HFF-Myc (cell line): Measurements from ENCODE around the gene AKAP6.

Experiments used
- DNase-seq: peaks from one replicate; pipeline ENCODE4 v3.0.0-alpha.2; 2011; ENCODE audit warnings: low read depth; ENCODE audit errors: extremely low read depth
- H3K4me3 ChIP-seq: replicated peaks from 2 replicates; pipeline ENCODE4 v1.5.1; 2011; ENCODE audit warnings: low read depth, mild to moderate bottlenecking, control low read depth, low read length
- TF ChIP-seq, protein P1 (sequence below): IDR thresholded peaks from 2 replicates; pipeline ENCODE4 v1.5.1; 2012; ENCODE audit warnings: mild to moderate bottlenecking, low read depth, low read length, control low read depth; ENCODE audit errors: missing control alignments

The AKAP6 gene

GRCh38 chr14:32400480-32400879, 71.4 kb downstream of the AKAP6 start:
- TF ChIP-seq, protein P1, sequence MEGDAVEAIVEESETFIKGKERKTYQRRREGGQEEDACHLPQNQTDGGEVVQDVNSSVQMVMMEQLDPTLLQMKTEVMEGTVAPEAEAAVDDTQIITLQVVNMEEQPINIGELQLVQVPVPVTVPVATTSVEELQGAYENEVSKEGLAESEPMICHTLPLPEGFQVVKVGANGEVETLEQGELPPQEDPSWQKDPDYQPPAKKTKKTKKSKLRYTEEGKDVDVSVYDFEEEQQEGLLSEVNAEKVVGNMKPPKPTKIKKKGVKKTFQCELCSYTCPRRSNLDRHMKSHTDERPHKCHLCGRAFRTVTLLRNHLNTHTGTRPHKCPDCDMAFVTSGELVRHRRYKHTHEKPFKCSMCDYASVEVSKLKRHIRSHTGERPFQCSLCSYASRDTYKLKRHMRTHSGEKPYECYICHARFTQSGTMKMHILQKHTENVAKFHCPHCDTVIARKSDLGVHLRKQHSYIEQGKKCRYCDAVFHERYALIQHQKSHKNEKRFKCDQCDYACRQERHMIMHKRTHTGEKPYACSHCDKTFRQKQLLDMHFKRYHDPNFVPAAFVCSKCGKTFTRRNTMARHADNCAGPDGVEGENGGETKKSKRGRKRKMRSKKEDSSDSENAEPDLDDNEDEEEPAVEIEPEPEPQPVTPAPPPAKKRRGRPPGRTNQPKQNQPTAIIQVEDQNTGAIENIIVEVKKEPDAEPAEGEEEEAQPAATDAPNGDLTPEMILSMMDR = no peak
- no peak for DNase-seq
- H3K4me3 ChIP-seq = no peak overlapping the region

DNA sequence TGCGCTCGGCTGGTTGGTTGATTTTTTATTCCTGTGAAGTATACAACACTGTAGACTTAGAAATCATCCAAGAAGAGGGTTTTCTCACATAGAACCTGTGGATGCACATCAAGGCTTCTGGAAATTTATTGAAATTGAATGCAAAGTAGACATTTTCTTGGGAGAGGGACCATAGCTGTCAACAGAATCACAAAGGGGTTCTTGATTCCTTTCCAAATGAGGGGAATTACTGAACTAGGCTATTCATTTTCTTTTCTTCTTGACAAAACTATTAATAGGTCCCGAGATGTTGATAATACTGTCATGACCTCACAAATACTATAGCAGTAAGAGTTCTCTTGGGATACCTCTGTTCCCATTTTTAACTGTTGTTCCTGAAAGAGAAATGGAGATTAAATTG, 73.9 kb downstream of the AKAP6 start:
- TF ChIP-seq, protein P1 = no peak
- DNase-seq = no peak
- no peak overlapping the region for H3K4me3 ChIP-seq

GRCh38 chr14:32403688-32404087, 74.6 kb downstream of the AKAP6 start:
- TF ChIP-seq, protein P1 = no peak
- DNase-seq = no peak

GRCh38 chr14:32404784-32405573, 75.9 kb downstream of the AKAP6 start:
- no peak for DNase-seq
- H3K4me3 ChIP-seq = no peak overlapping the region
- TF ChIP-seq, protein P1 = no peak

More at GRCh38 chr14:32403688-32404087, 74.6 kb downstream of the AKAP6 start:
- no peak overlapping the region for H3K4me3 ChIP-seq

- DNase-seq = no peak
- H3K4me3 ChIP-seq = no peak overlapping the region
- TF ChIP-seq, protein P1 = no peak
Observed at GRCh38 chr14:32405856-32406255, 76.8 kb downstream of the AKAP6 start.

GRCh38 chr14:32407130-32407529, 78.0 kb downstream of the AKAP6 start:
- DNase-seq = no peak
- H3K4me3 ChIP-seq = no peak overlapping the region
- TF ChIP-seq, protein P1 = no peak
